GM21723 (cell line): ENCODE results near the gene FCGR1A.
"Not testable (repeated sequence)": the region's sequence is repeated elsewhere in the genome, so short reads cannot be mapped to it uniquely, and the experiment has no call there.

Experiments used
- ATAC-seq: cut with Tn5 transposase; IDR thresholded peaks from one replicate; pipeline ENCODE4 v1.9.1; 2021; ENCODE audit warnings: mild to moderate bottlenecking, moderate library complexity; ENCODE audit not compliant: unreplicated experiment

FCGR1A gene

GRCh38 chr1:149782600-149782999 lies at the start of gene FCGR1A:
TSS of gene FCGR1A (plus strand) at chr1:149782694. CDS start at chr1:149782744, 50 bp downstream.
- ATAC-seq, result not testable (repeated sequence)

DNA sequence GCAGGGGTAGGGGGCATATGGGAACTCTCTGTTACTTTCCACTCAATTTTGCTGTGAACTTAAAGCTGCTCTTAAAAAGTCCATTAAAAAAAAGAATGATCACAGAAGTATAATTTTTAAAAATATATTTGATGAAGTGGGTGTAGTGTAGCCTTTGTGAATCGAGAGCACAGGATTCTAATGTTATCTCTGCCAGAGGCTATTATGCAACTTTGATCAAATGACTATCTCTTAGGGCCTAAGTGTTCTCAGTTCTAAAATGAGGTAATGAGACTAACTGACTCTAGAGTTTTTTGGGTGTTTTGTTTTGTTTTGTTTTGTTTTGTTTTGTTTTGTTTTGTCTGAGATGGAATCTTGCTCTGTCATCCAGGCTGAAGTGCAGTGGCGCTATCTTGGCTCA lies 49.7 kb upstream of the FCGR1A start:
- not testable (repeated sequence) for ATAC-seq

DNA sequence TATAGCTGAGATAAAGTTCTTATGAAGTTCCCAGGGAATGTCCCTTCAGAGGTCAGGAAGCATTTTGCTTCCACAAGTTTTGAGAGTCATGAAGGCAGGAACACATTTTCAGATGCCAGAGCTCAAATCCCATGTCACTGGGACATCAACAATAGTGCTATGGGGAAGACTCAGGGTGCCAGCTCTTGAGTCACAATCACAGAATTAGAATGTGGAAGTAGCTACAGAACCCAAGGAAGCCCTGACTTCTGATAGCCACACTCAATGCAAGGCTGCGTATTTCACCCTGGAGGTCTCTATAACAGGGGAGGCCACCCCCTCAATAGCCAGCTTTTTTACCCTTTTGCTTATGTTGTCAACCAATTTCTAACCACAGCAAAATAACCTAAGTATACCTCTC lies 47.8 kb upstream of the FCGR1A start:
- ATAC-seq, result not testable (repeated sequence)

DNA sequence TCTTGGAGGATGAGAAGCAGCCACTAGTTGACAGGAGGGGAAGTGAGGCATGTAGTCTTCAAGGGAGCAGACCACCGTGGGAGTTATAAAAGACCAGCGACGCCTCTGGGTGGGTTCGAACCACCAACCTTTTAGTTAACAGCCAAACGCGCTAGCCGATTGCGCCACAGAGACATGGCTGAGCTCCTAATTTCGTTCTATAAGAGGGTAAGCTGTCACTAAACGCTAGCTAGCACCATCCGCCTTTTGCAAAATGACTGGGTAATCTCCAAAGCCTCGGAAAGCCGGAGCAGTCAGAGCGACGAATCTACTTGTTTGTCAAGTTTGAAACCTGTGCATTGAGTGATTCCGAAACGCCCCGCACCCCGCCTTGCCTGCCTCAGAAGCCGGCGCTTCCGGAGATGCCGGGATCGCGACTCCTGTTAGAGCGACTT lies 42.3 kb upstream of the FCGR1A start:
- ATAC-seq, result not testable (repeated sequence)

DNA sequence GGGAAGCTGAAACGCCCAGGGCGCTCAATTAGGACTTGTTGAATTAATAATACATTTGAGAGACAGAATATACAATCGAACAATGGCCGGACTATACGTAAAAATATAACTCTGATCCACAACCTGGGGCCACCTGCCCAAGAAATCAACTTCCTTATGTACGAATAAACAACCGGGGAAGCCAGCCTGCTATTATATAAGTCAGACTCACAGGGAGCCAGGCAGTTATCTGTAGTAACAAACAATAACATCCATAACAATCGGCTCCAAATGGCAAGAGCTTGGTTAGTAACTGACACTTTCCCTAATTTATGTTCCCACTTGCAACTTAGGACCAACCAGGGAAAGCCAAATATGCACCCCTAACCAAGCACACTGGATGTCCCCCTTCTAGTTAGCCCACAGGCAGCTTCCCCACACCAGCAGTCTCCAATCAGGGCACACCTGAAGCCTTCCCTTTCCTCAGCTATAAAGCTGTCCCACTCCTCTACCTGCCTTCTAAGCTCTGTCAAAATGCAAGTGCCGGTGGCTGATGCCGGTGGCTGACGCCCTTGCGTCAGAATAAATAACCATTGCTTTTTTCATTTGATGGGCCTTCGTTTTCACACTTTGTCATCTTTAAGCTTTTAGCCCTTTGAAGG lies 41.8 kb upstream of the FCGR1A start:
- not testable (repeated sequence) for ATAC-seq

DNA sequence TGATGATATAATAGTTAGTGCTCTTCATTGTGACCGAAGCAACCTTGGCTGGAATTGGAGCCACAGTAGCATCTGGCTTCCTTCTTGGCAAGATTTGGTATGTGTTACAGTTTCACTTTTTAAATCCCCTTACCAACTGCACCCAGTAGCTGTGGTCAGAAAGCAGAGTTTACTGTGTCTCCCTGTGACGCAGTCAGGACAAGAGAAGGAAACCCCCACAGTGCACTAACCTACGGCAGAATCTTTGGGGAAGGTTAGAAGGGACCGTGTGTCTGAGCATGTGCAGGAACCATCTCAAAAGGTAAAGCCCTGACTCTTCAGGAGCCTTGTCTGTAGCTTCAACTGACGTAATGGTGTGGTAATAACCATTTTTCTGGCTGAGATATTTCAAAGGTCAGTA lies 40.6 kb upstream of the FCGR1A start:
- not testable (repeated sequence) for ATAC-seq

DNA sequence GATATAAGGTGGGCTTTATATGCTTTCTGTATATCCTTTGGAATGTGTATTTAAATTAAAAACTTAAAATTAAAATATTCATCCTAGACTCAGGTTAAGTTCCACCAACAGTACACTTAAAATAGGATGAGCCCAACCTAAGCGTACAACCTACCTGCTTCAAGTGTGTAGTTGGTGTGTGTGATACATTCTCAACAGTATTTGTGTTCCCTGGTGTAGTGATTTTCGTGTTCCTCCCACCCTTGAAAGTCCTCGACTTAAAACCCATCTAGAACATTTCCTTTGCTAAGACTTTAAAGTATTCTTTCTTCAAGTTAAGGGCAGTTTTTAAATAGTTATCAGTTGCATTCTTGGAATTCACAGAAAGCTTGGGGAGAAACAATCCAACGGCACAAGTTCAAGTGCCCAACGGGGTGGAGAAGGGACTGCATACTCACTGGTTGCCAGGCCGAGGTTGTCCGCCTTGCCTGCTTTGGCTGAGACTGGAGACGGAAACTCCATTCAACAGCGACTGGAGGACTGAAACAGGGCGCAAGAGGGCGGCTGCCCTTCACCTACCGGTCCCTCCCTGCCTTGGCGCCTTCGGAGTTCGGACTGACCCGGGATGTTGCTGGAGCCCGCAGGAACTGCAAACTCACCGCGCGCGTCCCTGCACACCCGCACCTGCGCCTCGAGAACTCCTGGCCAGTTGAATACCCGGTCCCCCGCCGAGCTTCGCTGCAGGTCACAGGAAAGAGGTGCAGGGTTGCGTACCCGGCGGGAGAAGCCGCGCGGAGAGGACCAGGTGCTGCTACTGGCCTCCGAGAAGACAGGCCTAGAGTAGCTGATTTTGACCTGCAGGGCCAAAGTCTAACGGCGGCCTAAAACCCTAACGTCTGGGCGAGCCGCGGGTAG lies 35.8 kb upstream of the FCGR1A start:
- ATAC-seq, result not testable (repeated sequence)

DNA sequence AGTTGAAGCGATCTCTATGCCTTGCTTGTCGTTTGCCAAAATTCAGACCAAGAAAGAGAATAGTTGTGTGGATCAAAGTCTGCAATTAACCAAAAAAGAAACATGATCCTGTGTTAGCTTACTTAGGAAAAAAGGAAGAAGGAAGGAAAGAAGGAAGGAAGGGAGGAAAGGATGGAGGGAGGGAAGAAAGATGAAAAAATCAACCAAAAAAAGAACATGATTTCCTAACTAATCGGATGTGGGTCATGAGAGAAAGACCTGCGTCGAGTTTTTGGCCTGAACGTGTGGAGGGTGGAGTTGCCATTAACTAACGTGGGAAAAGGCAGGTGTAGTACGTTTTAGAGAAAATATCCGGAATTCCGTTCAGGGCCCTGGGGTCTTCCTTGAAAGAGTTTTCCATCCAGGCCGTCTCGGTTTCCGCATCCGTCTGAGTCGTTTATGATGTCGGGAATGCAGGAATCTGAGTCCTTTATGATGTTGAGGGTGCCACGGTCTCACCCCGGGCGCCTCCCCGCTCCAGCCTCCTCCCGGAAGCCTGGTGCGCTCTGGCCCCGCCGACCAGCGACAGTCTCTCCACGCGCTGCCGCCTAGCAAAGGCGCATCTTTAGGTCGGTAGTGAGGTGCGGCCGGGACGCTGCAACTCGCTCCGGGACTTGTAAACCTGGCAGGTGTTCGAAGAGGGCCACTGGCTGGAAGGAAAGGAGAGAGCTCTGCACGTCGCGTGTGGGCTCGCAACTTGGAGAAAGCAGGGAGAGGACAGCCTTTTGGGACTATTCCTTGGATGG lies 34.9 kb upstream of the FCGR1A start:
- not testable (repeated sequence) for ATAC-seq

DNA sequence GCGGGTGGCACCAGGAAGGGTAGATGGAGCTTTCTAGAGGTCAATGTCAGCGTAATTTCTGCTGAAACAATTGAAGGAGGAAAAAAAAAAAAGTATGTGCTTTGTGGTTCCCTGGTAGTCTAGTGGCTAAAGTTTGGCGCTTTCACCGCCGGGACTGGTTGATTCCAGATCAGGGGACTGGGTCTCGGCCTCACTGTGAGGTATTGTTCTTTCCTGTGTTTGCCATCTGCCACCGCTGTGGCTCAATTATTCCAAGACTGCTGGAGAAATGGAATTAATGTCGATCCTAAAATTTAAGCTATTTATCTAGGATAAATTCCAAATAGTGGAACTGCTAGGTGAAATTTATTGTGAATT lies 34.4 kb upstream of the FCGR1A start:
- not testable (repeated sequence) for ATAC-seq

- ATAC-seq, result not testable (repeated sequence)
Measured at GRCh38 chr1:149750562-149750961, 31.9 kb upstream of the FCGR1A start.

DNA sequence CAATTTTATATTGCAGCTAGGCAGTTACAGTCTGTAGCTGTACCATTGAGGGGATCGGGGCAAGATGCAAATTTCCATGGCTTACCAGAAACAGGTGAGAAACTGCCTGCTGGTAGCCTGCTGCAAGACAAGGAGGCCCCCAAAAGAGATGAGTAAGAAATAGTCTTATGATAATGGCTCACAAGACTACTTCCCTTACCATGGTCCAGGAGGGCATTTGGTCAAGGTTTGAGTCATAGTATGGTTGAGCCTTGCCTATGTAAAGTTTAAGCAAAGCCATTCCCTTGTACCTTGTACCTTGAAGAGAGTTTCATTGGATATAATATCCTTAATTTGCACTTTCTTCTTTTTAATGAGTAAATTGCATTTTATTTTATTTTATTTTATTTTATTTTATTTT lies 30.3 kb upstream of the FCGR1A start:
- ATAC-seq, result not testable (repeated sequence)

GRCh38 chr1:149753466-149753865 lies 29.0 kb upstream of the FCGR1A start:
- ATAC-seq, result not testable (repeated sequence)

- not testable (repeated sequence) for ATAC-seq
Measured at GRCh38 chr1:149755294-149755693, 27.2 kb upstream of the FCGR1A start.

DNA sequence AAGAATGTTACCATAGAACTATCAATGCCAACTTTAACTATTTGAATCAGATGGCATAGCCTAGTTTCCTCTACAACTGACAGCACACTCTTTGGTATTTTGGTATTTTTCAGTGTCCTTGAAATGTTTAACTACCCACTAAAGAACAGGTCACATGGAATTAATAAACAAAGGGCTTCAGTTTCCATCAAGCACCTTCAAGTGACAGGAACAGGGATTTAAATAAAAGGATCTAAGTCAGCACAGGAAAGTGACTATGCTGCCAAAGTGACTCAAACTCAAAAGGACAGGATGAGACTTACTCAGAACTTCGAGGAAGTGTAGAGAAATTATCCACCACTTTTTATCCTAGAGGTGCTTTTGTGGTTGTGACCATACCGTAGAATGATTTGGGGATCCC lies 20.2 kb upstream of the FCGR1A start:
- not testable (repeated sequence) for ATAC-seq

- ATAC-seq, result not testable (repeated sequence)
Measured at GRCh38 chr1:149764087-149764800, 18.2 kb upstream of the FCGR1A start.

DNA sequence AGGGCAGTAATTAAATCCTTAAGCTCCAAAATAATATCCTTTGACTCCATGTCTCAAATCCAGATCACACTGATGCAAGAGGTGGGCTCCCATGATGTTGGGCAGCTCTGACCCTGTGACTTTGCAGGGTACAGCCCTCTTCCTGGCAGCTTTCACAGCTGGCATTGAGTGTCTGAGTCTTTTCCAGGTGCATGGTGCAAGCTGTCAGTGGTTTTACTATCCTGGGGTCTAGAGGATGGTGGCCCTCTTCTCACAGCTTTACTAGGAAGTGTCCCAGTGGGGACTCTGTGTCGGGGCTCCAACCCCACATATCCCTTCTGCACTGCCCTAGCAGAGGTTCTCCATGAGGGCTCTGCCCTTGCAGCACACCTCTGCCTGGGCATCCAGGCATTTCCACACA lies 16.3 kb upstream of the FCGR1A start:
- ATAC-seq, result not testable (repeated sequence)

DNA sequence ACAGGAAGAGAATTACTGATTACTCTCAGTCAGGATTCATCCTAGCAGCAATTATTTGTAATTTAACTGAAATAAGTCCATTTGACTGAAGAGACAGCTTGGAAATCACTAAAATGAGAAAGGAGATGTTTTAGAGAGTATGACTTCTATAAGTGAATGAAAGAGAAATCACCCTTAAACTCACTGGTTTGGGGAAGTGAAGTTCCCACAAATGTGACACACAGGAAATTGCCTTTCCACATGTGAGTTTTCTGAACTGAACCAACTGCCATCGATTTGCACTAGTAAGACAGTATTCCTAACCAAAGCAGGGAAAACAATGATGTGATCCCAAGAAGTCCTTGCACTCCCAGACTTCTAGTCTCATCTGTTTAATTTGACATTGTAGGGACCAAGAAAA lies 13.3 kb upstream of the FCGR1A start:
- not testable (repeated sequence) for ATAC-seq

DNA sequence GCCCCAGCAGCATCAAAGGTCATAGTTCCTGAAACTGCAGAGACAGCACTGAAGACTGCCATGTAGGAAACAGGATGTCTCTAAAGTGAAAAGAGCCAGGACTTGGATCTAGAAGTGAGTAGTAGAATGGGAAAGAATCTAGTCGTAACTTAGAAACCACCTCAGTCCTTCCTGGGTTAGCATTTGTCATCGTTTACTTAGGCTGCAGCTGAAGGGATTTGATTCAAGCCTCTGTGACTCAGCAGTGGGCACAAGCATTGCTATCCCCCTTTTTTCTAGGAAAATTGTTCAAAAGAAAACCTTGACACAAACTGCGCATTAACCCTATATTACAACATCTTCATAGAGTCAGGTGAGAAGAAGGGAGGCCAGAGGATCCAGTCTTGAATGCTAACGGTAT lies 11.8 kb upstream of the FCGR1A start:
- ATAC-seq, result not testable (repeated sequence)

DNA sequence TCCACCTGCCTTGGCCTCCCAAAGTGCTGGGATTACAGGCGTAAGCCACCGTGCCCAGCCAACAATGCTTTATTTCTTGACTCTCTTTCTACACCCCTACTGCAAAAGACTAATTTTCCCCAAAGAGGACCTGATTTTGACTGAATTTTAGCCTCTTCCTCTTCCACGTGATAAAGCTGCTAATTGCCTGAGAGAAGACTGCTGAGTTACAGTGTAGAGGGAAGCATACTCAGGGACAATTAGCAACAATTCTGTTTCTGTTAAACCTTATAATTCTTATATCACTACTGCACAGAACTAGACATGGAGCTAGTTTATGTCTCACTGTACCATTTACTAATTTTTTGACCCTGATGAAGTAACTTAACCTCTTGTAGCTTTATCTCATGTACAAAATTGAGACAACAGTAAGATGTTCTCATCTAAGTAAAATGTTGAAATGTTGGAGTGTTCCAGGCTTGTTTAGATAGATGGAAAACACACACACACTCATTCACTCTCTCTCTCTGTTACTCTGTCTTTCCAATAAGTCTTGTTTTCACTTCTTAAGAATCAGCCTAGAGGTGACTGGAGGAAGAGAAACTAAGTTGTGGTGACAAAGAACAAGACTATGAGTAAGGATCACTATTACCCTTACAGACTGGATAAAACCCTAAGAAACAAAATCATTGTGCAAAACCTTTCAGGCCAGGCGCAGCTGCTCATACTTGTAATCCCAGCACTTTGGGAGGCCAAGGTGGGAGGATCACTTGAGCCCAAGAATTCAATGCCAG lies 10.7 kb upstream of the FCGR1A start:
- peak; percentile 57 for ATAC-seq
